HG03457 (cell line): Measurements from ENCODE around the gene FRMD8.

Source experiments
- ATAC-seq: cut with Tn5 transposase; IDR thresholded peaks from one replicate; pipeline ENCODE4 v1.9.1; 2021; ENCODE audit warnings: moderate number of reproducible peaks; ENCODE audit not compliant: unreplicated experiment

Gene FRMD8

DNA sequence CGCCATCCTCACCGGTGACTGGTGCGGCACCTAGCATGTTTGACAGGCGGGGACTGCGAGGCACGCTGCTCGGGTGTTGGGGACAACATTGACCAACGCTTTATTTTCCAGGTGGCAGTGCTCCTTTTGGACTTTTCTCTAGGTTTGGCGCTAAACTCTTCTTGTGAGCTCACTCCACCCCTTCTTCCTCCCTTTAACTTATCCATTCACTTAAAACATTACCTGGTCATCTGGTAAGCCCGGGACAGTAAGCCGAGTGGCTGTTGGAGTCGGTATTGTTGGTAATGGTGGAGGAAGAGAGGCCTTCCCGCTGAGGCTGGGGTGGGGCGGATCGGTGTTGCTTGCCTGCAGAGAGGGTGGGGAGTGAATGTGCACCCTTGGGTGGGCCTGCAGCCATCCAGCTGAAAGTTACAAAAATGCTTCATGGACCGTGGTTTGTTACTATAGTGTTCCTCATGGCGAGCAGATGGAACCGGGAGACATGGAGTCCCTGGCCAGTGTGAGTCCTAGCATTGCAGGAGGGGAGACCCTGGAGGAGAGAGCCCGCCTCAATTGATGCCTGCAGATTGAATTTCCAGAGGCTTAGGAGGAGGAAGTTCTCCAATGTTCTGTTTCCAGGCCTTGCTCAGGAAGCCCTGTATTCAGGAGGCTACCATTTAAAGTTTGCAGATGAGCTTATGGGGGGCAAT lies 37.2 kb downstream of the FRMD8 start:
- ATAC-seq, result no peak

DNA sequence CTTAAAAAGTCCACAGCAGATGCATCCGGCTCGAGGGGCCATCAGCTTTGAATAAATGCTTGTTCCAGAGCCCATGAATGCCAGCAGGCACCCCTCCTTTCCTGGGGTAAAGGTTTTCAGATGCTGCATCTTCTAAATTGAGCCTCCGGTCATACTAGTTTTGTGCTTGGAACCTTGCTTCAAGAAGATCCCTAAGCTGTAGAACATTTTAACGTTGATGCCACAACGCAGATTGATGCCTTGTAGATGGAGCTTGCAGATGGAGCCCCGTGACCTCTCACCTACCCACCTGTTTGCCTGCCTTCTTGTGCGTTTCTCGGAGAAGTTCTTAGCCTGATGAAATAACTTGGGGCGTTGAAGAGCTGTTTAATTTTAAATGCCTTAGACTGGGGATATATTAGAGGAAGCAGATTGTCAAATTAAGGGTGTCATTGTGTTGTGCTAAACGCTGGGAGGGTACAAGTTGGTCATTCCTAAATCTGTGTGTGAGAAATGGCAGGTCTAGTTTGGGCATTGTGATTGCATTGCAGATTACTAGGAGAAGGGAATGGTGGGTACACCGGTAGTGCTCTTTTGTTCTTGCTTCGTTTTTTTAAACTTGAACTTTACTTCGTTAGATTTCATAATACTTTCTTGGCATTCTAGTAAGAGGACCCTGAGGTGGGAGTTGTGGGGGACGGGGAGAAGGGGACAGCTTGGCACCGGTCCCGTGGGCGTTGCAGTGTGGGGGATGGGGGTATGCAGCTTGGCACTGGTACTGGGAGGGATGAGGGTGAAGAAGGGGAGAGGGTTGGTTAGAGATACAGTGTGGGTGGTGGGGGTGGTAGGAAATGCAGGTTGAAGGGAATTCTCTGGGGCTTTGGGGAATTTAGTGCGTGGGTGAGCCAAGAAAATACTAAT lies 38.0 kb downstream of the FRMD8 start:
- ATAC-seq, result no peak

DNA sequence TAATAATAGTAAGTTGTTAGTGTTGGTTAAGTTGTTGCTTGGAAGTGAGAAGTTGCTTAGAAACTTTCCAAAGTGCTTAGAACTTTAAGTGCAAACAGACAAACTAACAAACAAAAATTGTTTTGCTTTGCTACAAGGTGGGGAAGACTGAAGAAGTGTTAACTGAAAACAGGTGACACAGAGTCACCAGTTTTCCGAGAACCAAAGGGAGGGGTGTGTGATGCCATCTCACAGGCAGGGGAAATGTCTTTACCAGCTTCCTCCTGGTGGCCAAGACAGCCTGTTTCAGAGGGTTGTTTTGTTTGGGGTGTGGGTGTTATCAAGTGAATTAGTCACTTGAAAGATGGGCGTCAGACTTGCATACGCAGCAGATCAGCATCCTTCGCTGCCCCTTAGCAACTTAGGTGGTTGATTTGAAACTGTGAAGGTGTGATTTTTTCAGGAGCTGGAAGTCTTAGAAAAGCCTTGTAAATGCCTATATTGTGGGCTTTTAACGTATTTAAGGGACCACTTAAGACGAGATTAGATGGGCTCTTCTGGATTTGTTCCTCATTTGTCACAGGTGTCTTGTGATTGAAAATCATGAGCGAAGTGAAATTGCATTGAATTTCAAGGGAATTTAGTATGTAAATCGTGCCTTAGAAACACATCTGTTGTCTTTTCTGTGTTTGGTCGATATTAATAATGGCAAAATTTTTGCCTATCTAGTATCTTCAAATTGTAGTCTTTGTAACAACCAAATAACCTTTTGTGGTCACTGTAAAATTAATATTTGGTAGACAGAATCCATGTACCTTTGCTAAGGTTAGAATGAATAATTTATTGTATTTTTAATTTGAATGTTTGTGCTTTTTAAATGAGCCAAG lies 38.9 kb downstream of the FRMD8 start:
- ATAC-seq, result no peak

DNA sequence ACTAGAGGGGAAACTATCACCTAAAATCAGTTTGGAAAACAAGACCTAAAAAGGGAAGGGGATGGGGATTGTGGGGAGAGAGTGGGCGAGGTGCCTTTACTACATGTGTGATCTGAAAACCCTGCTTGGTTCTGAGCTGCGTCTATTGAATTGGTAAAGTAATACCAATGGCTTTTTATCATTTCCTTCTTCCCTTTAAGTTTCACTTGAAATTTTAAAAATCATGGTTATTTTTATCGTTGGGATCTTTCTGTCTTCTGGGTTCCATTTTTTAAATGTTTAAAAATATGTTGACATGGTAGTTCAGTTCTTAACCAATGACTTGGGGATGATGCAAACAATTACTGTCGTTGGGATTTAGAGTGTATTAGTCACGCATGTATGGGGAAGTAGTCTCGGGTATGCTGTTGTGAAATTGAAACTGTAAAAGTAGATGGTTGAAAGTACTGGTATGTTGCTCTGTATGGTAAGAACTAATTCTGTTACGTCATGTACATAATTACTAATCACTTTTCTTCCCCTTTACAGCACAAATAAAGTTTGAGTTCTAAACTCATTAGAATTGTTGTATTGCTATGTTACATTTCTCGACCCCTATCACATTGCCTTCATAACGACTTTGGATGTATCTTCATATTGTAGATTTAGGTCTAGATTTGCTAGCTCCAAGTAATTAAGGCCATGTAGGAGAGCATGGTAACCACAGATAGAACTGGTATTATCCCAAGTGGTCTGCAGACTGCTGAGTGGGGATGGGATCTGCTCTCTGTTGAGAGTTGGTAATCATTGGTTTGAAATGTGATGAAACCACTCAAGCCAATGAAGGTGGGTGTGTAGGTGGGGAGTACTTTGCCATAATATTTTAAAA lies 39.8 kb downstream of the FRMD8 start:
- ATAC-seq, result no peak

DNA sequence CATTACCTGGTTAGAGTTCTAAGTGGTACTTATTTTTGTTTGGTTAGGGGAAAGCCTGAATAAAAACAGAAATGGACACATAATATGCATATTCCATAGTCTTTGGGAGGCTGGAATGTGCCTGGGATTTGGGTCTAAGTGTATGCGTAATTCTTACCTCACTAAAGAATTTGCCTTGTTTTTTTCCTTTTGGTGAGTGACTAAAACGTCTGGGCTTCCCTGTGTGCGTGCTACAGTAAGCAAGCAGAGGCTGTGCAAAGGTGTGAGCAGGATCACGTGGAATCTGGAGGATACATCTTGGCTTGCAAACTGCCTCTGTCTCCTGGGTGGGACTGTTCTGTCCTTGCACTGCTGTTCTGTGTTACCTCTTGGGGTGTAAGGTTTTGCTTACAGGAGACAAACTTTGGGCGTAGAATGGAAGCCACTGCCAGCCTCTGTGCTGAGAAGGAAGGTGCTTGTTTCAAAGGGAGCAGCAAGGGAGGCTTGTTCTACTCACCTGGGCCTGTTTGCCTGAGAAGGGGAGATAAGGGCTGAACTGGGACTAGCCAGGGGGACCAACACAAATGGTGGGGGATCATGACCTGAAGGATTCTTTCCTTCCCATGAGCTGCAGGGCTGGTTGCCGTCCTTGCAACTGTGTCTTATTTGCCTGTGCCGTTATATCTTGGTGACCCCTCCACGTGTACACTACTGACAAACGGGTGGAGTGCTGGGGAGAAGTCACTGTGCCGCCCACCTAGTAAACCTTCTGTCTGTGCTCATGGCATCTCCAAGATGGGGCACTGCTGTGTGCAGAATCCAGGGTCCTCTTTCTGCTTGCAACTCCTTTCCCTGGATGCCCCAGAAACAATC lies 40.6 kb downstream of the FRMD8 start:
- ATAC-seq, result no peak

DNA sequence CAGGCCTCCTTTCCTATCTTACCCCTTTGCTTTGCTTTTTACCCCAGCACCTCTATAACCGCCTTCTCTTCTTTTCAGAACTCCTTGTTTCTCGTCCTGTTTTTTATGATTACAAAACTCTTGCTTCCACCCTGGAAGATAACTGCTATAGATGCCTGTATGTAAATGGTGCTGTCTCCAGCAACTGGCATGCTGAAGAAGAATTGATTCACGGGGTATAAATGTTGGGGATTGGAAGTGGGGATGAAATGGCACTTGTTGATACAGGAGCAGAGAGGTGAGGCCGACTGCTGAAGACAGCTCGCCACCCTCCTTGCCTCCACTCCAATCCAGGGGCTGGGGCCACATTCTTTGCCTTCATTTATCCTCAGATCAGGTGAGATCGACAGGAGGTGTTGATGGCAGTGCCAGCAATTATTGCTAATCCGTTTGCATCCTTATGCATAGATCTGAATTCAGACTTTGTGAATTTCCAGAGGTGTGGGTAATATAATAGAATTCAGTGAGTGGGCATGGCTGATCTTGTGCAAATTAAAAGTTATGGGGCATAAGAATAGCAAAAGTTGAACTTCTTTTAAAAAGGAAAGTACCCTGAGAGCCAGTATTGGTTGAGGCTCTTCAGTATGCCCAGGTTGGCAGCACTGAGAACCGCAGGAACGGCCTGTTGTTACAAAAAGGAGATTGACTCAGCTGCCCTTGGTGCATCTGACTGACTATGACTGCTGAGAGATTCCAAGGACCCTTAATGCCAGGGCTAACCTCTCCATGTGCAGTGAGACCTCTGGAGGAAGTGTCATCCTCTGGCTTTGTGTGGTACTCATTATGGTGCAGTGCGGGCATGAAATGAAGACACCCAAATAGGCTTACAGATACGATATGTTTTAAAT lies 41.5 kb downstream of the FRMD8 start:
- ATAC-seq, result no peak

DNA sequence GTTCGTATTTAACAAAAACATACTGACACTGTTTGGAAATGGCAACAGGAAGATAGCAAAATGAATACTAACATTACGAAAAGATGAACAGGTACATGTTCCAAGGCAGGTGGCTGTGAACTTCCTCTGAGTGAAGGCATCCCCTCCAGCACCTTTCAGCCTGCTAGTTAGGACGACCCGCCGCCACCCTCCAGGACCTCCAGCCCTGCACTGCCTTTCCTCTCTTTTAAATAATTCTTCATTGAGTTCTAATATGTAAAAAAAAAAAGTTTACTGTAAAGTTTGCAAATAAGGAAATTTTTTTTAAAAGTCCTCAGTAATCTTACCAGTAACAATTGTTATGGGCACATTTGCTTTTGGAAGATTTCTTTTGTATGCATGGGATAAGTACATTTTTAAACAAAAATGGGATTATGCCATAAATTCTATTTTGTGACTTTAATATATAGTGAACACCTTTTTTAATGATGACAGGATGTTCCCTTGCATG lies 42.2 kb downstream of the FRMD8 start:
- ATAC-seq, result no peak

DNA sequence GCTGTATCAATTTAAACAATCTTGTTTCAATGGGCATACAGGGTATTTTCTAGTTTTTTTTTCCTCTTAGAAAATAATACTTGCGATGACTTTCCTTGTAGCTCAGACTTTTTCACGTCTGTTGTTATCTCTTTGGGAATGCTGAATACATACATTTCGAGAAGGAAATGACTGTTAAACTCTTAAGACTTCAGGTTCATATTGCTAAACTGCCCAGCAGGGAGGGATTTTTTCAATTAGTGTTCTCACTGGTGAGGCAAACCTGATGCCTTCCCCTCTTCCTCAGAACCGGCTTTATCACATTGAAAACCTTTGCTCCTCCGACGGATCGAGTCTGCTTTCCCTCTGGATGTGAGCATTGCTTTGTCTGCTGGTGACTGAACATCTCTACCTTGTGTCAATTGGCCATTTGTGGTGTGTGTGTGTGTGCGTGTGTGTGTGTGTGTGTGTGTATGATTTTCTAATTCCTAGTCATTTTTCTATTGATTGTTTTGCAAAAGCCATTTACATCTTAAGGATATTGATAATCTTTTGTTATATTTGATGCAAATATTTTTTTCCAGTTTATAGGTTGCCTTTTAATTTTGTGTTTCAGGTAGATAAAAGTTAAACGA lies 42.7 kb downstream of the FRMD8 start:
- ATAC-seq, result no peak

DNA sequence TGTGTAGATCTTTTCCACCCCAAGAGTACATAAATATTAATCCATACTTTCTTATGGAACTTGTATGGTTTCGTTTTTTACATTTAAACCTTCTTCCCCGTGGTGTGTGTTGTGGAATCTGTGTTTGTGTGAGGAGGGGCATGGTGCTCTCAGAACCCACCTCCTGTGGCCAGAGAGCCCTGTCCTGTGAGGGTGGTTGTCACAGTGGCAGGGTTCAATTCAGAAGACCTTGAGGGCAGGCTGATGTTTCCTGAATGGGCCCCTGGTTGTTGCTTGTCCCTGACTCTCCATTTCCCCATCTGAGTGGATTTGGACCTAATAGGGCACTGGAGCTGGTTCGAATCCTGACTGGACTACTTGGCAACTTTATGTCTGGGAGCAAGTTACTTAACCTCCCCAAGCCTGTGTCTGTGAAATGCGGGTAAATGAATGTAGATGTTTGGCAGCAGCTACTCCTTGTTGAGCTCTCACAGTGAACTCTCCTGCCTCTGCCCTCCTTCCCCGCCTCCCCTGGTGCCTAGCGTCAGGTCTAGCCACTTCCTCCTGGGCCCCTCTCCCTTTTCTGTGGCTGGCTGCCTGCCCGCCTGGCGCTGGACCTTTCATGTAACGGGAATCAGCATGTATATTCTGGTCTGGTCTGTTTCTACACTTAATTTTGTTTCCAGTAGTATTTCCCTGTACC lies 43.4 kb downstream of the FRMD8 start:
- ATAC-seq, result no peak

DNA sequence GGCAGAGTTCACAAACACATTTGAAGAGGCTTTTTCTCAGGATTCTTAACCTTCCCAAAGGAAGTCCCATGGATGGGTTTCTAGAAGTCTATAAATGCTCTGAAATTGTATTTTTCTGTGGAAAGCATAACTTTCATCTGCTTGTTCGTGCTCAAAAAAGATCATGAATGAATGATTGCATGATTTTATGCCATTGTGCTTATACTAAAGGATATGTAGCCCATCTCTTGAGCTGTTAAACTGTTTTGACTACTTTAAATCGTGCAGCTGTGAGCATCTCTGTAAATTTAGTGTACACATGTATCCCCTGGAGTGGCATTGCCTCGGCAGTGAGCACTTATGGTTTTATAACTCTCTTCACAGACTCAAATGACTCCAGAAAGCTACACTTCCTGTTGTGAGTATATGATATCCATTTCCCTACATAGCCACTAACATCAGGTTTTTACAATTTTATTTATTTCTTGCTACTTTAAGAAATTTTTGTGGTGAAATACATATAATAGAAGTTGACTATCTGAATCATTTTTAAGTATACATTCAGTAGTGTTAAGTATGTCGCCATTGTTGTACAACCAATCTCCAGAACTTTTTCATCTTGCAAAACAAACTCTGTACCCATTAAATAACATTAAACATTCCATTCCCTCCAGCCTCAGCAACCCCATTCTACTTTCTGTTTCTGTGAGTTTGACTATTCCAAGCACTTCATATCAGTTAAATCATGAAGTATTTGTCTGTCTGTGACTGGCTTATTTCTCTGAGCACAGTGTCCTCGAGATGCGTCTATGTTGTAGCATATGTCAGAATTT lies 44.2 kb downstream of the FRMD8 start:
- ATAC-seq, result no peak

DNA sequence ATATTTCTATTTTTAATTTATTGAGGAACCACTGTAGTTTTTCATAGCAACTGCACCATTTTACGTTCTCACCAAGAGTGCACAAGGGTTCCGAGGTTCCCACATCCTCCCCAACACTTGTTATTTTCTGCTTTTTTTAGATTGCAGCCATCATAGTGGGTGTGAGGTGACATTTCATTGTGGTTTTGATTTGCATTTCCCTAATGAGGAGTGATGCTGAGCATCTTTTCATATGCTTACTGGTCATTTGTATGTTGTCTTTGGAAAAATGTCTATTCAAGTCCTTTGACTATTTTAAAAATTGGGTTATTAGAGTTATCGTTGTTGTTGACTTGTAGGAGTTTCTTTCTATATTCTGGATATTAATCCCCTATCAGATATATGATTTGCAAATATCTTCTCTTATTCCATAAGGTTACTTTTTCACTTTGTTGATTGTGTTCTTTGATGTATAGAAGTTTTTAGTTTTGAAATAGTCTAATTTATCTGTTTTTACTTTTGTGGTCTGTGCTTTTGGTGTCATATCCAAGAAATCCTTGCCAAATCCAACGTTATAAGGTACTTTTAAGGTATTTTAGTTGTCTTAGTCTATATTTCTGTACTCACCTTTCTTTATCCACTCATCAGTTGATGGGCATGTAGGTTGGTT lies 45.1 kb downstream of the FRMD8 start:
- ATAC-seq, result no peak

DNA sequence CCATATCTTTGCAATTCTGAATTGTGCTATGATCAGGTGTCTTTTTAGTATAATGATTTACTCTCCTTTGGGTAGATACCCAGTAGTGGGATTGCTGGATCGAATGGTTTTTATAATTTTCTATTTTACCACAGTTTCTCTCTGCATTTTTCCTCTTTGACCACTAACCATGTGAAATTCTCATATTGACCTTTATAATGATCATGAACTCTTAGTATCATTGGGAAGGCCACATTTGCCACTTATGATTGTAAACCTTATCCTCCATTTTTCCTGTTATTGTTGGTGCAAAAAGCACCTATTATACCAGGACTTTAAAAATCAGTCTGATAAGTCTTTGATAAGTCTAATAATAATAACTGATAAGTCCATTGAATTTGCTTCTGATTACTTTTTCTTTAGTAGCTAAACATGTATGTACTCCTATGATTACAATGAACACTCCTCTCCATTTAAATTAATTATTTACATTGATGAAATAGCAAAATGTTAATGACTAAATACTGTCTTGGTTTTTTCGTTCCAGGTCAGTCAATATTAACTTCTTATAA lies 45.7 kb downstream of the FRMD8 start:
- no peak for ATAC-seq

DNA sequence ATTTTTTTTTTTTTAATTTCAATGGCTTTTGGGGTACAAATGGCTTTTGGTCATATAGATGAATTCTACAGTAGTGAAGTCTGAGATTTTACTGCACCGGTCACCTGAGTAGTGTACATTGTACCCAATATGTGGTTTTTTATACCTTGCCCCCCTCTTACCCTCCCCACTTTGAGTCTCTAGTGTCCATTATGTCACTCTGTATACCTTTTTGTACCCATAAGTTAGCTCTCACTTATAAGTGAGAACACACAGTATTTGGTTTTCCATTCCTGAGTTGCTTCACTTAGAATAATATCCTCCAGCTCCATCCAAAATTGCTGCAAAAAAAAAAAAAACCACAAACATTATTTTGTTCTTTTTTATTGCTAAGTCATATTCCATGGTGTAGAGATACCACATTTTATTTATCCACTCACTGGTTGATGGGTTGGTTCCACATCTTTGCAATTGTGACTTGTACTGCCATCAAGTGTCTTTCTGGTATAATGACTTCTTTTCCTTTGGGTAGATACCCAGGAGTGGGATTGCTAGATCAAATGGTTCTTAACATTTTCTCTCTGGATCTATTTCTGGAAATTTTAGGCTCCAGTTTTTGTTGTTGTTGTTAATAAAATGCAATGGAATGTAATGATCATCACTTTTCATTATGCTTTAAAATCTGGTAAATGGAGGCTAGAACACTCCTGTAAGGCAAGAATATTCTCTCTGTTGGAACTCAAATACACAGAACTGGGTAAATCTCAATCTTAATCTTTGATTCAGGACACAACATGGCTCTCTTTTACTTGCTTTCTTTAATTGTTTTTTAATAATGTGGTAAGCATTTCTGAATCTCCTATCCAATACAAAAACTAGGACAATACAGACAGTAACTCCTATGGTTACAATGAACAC lies 46.5 kb downstream of the FRMD8 start:
- no peak for ATAC-seq

DNA sequence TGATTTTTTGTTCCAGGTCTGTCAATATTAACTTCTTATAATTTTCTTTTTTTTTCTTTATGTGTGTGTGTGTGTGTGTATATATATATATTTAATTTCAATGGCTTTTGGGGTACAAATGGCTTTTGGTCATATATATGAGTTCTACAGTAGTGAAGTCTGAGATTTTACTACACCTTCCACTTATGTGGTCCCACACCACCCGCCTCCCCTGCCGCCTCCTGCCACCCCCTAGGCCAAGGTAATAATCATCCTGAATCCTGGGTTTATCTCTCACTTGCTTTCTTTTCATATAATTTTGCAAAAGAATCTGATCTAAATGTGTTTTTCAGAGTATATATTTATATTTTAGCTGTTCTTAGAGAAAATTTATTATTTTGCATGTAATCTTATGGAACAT lies 47.2 kb downstream of the FRMD8 start:
- ATAC-seq, result no peak
